Endothelial cell of umbilical vein (primary cell): ENCODE measurements around the gene EML1. TPM values are rescaled to one million over a fixed set of nuclear protein-coding genes. Genes with fewer than 3 reads are reported as not detected.

Source experiments
- BruUV-seq: library from RNA; stranded (reverse); fragments of 400-500 nt; replicated peaks from 2 replicates; lab custom pipeline; 2021; lab: Mats Ljungman, UMichigan
- CTCF ChIA-PET: fragments of 300-600, 350-600 bp; sonication (Branson Sonifier 250); formaldehyde crosslinking; loops from one replicate; lab custom pipeline; 2021; ENCODE audit warnings: antibody characterized with exemption, inconsistent platforms; lab: Charles Lee
- POLR2A ChIA-PET: fragments of 300-600, 350-600 bp; sonication (Branson Sonifier 250); formaldehyde crosslinking; loops from one replicate; lab custom pipeline; 2021; ENCODE audit warnings: antibody characterized with exemption, inconsistent platforms; lab: Charles Lee
- DNase-seq: peaks from one replicate; pipeline ENCODE4 v3.0.0-alpha.2; 2011; ENCODE audit warnings: low read depth, low spot score
- FAIRE-seq: peaks from 2 replicates; lab custom pipeline; 2011; peaks lifted over from hg19 to GRCh38; lab: Jason Lieb, UNC
- H2AFZ ChIP-seq: 2 replicates; pipeline ENCODE4 v1.6.0; 2012; ENCODE audit warnings: low read depth, low read length, control low read depth, inconsistent platforms
- H3K27ac ChIP-seq: 2 replicates; pipeline ENCODE4 v1.5.1; 2011; ENCODE audit warnings: low read depth, mild to moderate bottlenecking, control low read depth, low read length, moderate library complexity; ENCODE audit not compliant: insufficient read depth
- H3K27me3 ChIP-seq, 2 experiments: 2 replicates each; pipeline versions ENCODE4 v1.6.0 to v1.6.1; 2011; ENCODE audit warnings: low read length in 2 of 2, mixed read lengths in 1 of 2; ENCODE audit not compliant: control insufficient read depth in 2 of 2, insufficient read depth in 2 of 2
- H3K36me3 ChIP-seq, 2 experiments: 2 replicates in 1 of 2; 3 replicates in 1 of 2; pipeline ENCODE4 v1.5.1; 2011; ENCODE audit warnings: low read length in 2 of 2, mild to moderate bottlenecking in 1 of 2, moderate library complexity in 1 of 2; ENCODE audit not compliant: control insufficient read depth in 2 of 2, insufficient read depth in 2 of 2; ENCODE audit errors: extremely low read depth in 1 of 2
- H3K4me1 ChIP-seq: 3 replicates; pipeline ENCODE4 v1.5.1; 2011; ENCODE audit warnings: mild to moderate bottlenecking, low read length; ENCODE audit not compliant: control insufficient read depth, insufficient read depth; ENCODE audit errors: extremely low read depth
- H3K4me2 ChIP-seq: 2 replicates; pipeline ENCODE4 v1.6.1; 2011; ENCODE audit warnings: low read length, control low read depth, mixed read lengths; ENCODE audit not compliant: insufficient read depth
- H3K4me3 ChIP-seq, 3 experiments: fragments of 200-600 bp in 1 of 3; sonication (generic), shearing (Covaris generic) in 1 of 3; replicated peaks in 1 of 3; 2 replicates each; pipeline ENCODE4 v1.5.1; 2011 to 2016; ENCODE audit warnings: control low read depth in 3 of 3, low read length in 3 of 3, mild to moderate bottlenecking in 2 of 3, inconsistent platforms in 1 of 3, low read depth in 1 of 3, moderate library complexity in 1 of 3; ENCODE audit not compliant: insufficient read depth in 1 of 3
- H3K79me2 ChIP-seq: 2 replicates; pipeline ENCODE4 v1.6.0; 2012; ENCODE audit warnings: low read length, inconsistent platforms; ENCODE audit not compliant: control insufficient read depth, insufficient read depth
- H3K9ac ChIP-seq: replicated peaks from 2 replicates; pipeline ENCODE3; 2011; ENCODE audit warnings: low read length, control low read depth; ENCODE audit not compliant: insufficient read depth; ENCODE audit errors: extremely low read depth
- H3K9me1 ChIP-seq: replicated peaks from 3 replicates; pipeline ENCODE4 v1.6.0; 2011; ENCODE audit warnings: mild to moderate bottlenecking, low read length; ENCODE audit not compliant: control insufficient read depth, insufficient read depth; ENCODE audit errors: extremely low read depth
- H3K9me3 ChIP-seq: replicated peaks from 2 replicates; pipeline ENCODE4 v1.5.1; 2012; ENCODE audit warnings: low read length, inconsistent platforms; ENCODE audit not compliant: control insufficient read depth, insufficient read depth
- H4K20me1 ChIP-seq: replicated peaks from 2 replicates; pipeline ENCODE3; 2011; ENCODE audit warnings: mild to moderate bottlenecking, low read length; ENCODE audit not compliant: control insufficient read depth, insufficient read depth; ENCODE audit errors: extremely low read depth
- EZH2 ChIP-seq: IDR thresholded peaks from 2 replicates; pipeline ENCODE4 v1.6.1; 2012; ENCODE audit warnings: borderline replicate concordance, low read depth, mild to moderate bottlenecking, moderate library complexity, low read length, inconsistent platforms; ENCODE audit not compliant: severe bottlenecking
- FOS ChIP-seq: IDR thresholded peaks from 2 replicates; pipeline ENCODE4 v1.6.1; 2011; ENCODE audit warnings: mild to moderate bottlenecking, low read length, moderate library complexity, borderline replicate concordance; ENCODE audit not compliant: insufficient read depth
- GATA2 ChIP-seq: IDR thresholded peaks from 2 replicates; pipeline ENCODE4 v1.7.0; 2011; ENCODE audit warnings: low read depth, mild to moderate bottlenecking, moderate library complexity, mixed read lengths, low read length; ENCODE audit not compliant: insufficient read length, insufficient read depth
- JUN ChIP-seq: IDR thresholded peaks from 2 replicates; pipeline ENCODE4 v1.6.1; 2011; ENCODE audit warnings: borderline replicate concordance, low read depth; ENCODE audit not compliant: insufficient read length, insufficient read depth
- MYC ChIP-seq: IDR thresholded peaks from one replicate; pipeline ENCODE4 v1.6.1; 2011; ENCODE audit warnings: mild to moderate bottlenecking, low read depth, low read length
- POLR2A ChIP-seq: IDR thresholded peaks from 2 replicates; pipeline ENCODE4 v1.6.1; 2012; ENCODE audit warnings: low read depth, mild to moderate bottlenecking, control low read depth, low read length
- POLR2AphosphoS5 ChIP-seq: IDR thresholded peaks from 2 replicates; pipeline ENCODE4 v1.6.1; 2012; ENCODE audit warnings: low read depth, mild to moderate bottlenecking, control low read depth, low read length, moderate library complexity; ENCODE audit not compliant: insufficient read depth
- dilution Hi-C: fragments of 300-500 bp; cut with MboI; formaldehyde crosslinking; loops from one replicate; pipeline ENCODE4 v1.15.0; 2019; ENCODE audit warnings: low sequenced_read_pairs; ENCODE audit not compliant: extremely low pct_ligation_motif_present
- intact Hi-C: fragments of 100-400 bp; cut with micrococcal nuclease; formaldehyde crosslinking; loops from one replicate; pipeline ENCODE4 v1.10.0; 2022
- polyA plus RNA-seq, 4 experiments: library from polyadenylated mRNA; depleted of rRNA in 3 of 4; stranded (reverse) in 3 of 4; unstranded in 1 of 4; fragments of >200 nt; gene quantifications; 2 replicates each; pipeline versions ENCODE4 v1.2.1 to v1.2.3, GENCODE V29; 2011 to 2012; ENCODE audit warnings: missing spikeins in 1 of 4
- total RNA-seq: library from RNA; stranded (reverse); gene quantifications from 2 replicates; pipeline ENCODE4 v1.2.3, GENCODE V29; 2021
- TF ChIP-seq, protein P1 (sequence below), 2 donors: IDR thresholded peaks; 1 replicate in 1 of 2; 2 replicates in 1 of 2; pipeline ENCODE4 v1.5.1; 2011; ENCODE audit warnings: low read length in 2 of 2, mild to moderate bottlenecking in 2 of 2, moderate library complexity in 2 of 2, control low read depth in 1 of 2, inconsistent platforms in 1 of 2, low read depth in 1 of 2; ENCODE audit not compliant: insufficient read depth in 1 of 2; ENCODE audit errors: extremely low read depth in 1 of 2
- TF ChIP-seq, protein P2 (sequence below): IDR thresholded peaks from 2 replicates; pipeline ENCODE4 v1.6.1; 2011; ENCODE audit not compliant: insufficient read depth, insufficient read length

EML1 gene
- total and polyA plus RNA-seq, 2 donors (not counting 3 experiments of a cell fraction or from before 2014, with no cell fraction given): 22.9 to 33.0 TPM

DNA sequence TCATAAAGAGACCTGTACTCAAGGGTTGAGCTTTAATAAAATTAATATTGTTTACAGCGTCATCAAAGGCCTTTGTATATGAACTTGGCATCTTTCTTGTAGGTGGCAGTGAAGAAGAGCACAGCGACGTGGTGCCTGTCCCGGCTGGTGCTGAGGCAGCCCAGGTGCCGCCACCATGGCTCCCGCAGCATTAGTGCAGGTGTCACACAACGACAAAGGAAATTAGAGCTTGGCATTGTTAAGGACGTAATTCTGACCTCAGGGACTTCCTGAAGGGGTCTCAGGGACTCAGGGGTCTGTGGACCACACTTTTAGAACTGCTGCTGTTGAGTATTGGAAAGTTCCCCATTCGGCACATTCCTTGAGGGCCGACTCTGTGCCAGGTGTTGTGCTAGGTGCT, 24.1 kb downstream of the EML1 start:
- Histone ChIP-seq H3K9me3 (no peaks in the 10 kb centered on the region), H3K79me2 (no peaks in the 10 kb centered on the region), H4K20me1 (no peaks in the 10 kb centered on the region), H3K4me2 (no peak overlapping the region), H3K9ac (no peak overlapping the region), H3K27ac (no peak overlapping the region), H3K4me1 (no peaks in the 10 kb centered on the region), H3K27me3 (no peaks in the 10 kb centered on the region), H3K36me3 (no peaks in the 10 kb centered on the region), H3K4me3 (no peak overlapping the region), H3K9me1 (no peaks in the 10 kb centered on the region), H2AFZ (no peak overlapping the region)
- DNase-seq: no peak
- ChIA-PET CTCF (interaction anchor here (1.1 to 1.3 kb wide), 2 partner anchors 20 to 133 kb away, joined by 3 read pairs; partner anchors contain the start of gene CYP46A1), POLR2A (no interaction called here)
- no peak for TF ChIP-seq GATA2
- TF ChIP-seq, protein P1, sequence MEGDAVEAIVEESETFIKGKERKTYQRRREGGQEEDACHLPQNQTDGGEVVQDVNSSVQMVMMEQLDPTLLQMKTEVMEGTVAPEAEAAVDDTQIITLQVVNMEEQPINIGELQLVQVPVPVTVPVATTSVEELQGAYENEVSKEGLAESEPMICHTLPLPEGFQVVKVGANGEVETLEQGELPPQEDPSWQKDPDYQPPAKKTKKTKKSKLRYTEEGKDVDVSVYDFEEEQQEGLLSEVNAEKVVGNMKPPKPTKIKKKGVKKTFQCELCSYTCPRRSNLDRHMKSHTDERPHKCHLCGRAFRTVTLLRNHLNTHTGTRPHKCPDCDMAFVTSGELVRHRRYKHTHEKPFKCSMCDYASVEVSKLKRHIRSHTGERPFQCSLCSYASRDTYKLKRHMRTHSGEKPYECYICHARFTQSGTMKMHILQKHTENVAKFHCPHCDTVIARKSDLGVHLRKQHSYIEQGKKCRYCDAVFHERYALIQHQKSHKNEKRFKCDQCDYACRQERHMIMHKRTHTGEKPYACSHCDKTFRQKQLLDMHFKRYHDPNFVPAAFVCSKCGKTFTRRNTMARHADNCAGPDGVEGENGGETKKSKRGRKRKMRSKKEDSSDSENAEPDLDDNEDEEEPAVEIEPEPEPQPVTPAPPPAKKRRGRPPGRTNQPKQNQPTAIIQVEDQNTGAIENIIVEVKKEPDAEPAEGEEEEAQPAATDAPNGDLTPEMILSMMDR (IDR thresholded peaks at IDR 0.05; ENCODE audit: extremely low read depth in 1 of 2, insufficient read depth in 1 of 2, low read depth in 1 of 2, low read length in 2 of 2): no peak
- no peak for TF ChIP-seq POLR2AphosphoS5
- TF ChIP-seq MYC: no peak
- TF ChIP-seq FOS: no peak
- TF ChIP-seq, protein P2, sequence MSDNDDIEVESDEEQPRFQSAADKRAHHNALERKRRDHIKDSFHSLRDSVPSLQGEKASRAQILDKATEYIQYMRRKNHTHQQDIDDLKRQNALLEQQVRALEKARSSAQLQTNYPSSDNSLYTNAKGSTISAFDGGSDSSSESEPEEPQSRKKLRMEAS: no peak
- no peak for TF ChIP-seq POLR2A
- no peak for TF ChIP-seq JUN
- TF ChIP-seq EZH2: no peak
- FAIRE-seq: no peak
- dilution Hi-C loops (no loop called here), intact Hi-C loops (no loop called here)
- no TSS peak for BruUV-seq
